Measurements from ENCODE around the gene TRIM62.
"Not testable (repeated sequence)": the region's sequence is repeated elsewhere in the genome, so short reads cannot be mapped to it uniquely, and the experiment has no call there.

The TRIM62 gene

GRCh38 chr1:33132549-33132948, 49.3 kb downstream of the TRIM62 start:
- DNase-seq: no peak

DNA sequence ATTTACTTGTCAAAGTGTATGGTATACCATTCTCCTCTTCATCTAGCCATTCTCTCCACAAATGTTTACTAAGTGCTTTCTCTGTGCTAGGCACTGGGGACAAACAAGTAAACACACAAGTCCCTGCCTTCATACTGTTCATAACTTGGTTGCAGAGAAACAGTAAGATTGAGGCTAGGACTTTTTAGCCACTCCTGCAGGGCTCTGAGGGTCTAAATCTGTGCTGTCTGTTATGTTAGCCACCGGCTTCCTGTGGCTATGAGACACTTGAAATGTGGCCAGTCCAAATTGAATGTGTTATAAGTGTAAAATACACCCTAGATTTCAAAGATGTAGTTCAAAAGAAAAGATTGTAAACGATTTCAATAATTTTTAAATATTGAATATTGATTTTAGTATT, 50.7 kb downstream of the TRIM62 start:
- DNase-seq: no peak

GRCh38 chr1:33130297-33130696, 51.5 kb downstream of the TRIM62 start:
- no peak for DNase-seq

GRCh38 chr1:33128781-33129180, 53.1 kb downstream of the TRIM62 start:
- DNase-seq: no peak

GRCh38 chr1:33127001-33127823, 54.6 kb downstream of the TRIM62 start:
- peak; percentile 90 for DNase-seq

DNA sequence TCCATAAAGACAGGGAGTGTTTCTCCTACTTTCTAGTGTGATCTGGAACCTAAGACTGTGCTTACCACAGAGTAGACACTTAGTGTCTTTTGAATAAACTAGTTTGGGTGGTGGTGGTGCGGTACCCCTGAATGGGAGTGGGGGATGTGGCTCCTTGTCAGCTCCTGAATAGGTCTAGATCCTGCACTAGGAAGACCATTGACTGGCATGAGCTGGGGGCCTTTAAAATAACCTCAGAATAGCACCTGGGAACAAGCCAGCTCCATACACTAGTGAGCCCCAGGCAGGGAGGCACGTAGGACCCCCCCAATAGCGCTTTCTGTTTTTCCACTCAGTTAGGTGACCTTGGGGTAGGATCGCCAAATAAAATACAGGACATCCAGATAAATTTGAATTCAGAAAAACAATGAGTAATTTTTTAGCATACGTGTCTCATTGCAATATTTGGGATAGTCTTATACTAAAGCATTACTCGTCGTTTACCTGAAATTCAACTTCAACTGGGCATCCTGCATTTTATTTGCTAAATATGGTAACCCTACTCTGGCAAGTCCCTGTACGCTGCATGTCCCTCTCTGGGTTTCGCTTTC, 55.3 kb downstream of the TRIM62 start:
- DNase-seq: no peak

DNA sequence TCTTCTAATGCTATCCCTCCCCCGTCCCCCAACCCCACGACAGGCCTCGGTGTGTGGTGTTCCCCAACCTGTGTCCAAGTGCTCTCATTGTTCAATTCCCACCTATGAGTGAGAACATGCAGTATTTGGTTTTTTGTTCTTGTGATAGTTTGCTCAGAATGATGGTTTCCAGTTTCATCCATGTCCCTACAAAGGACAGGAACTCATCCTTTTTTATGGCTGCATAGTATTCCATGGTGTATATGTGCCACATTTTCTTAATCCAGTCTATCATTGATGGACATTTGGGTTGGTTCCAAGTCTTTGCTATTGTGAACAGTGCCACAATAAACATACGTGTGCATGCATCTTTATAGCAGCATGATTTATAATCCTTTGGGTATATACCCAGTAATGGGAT, 57.2 kb downstream of the TRIM62 start:
- not testable (repeated sequence) for DNase-seq

GRCh38 chr1:33123266-33123665, 58.6 kb downstream of the TRIM62 start:
- no peak for DNase-seq

DNA sequence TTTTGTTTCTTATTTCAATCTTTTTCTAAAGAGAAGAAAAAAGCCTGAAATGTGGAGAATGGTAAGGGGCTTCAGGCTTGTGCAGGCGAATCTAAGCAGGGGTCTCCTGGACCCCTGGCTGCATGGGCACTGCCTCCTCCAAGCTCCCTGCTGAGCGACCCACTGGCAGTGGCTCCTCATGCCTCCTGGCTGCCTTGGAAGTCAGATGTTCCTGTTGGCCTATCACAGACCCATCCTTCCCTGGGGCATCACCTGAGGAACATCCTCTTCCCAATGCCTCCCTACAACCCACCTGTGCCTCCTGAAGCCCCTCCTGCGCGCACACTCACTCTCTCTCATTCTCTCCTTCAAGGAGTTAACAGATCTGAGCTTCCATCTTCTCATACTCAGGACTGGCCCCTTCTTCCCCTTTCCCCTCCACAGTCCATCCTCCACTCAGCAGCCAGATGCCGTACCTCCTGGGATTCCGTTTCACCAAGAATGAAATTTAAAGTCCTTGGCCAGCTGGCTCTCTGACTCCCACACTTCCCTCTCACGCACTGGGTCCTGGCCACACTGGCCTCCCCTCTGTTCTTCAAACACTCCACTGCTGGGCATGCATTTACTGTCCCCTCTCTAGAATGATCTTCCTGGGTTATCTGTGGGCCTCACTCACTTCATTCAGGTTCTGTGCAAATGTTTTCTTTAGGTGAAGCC, 59.2 kb downstream of the TRIM62 start:
- DNase-seq: no peak

DNA sequence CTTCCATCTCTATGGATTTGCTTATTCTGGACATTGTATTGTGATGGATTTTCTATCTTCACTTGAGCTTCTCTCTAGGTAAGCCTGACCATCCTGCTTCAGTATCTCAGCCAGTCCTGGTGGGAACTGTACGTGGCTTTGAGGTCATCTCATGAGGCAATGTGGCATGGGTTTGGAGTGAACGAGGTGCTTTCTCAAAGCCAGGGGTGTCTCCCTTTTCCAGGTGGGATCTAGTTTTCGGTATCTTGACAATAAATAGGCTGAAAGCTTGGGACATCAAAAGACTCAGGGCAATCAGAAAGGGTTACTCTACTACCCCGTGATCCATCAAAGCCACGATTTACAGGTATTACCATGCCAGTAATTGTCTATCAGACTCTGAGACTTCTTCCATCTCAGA, 60.1 kb downstream of the TRIM62 start:
- DNase-seq: no peak

DNA sequence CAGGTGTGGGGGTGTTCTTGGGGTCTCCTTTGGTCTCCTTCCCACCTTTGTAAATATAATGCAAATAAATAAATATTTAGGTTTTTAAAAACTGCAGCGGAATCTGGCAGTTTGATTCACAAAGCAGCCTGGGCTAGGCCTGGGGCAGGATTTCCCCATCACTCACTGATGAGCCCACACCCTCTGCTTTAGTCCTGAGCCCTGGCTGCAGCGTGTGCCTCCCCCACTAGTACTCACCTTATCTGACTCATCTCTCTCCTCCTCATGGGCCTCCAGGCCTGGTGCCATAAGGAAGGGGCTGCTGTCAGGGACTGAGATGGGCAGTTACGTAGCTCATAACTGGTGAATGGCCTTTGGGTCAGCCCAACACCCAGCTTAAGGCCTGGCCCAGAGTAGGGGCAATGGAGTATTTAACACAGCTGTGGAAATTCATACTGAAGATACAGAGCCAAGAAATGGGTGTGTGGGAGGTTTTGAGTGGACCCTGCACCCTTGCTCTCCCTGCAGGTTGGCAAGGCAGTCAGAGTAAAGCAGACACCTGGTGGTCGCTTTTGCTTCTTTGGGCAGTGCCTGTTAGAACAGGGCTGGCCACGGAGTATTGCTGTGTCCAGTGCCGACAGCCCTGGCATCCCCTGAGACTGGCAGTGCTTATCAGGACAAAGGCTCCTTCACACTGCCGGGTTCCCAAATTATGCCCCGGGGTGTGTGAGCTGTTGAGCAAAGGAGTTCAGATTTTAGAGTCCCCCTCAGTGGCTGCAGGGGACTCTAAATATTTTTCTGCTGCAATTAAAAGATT, 61.2 kb downstream of the TRIM62 start:
- DNase-seq: no peak

- DNase-seq: no peak
Observed at GRCh38 chr1:33119532-33120217, 62.2 kb downstream of the TRIM62 start.

- no peak for DNase-seq
Observed at GRCh38 chr1:33119050-33119449, 62.8 kb downstream of the TRIM62 start.

GRCh38 chr1:33118274-33118673, 63.6 kb downstream of the TRIM62 start:
- DNase-seq: no peak

- DNase-seq: no peak
Observed at GRCh38 chr1:33117440-33118085, 64.3 kb downstream of the TRIM62 start.

- DNase-seq: peak; percentile 31
Observed at GRCh38 chr1:33111965-33112364, 69.9 kb downstream of the TRIM62 start.

DNA sequence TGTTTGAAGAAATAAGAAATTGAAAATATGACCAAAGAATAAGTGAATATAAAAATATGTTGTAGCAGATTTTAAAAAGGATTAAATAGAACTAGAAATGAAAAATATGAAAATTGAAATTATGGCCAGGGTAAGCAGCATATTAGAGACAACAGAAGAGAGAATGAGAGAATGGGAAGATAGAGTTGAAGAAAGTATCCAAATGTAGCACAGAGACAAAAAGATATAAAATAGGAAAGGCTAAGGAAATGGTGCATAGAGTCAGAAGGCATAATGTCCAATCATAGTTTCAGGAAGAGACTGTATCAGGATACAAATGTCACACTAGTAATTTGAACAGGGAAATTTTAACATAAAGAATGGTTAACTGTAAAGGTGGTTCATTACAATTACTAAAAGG, 71.4 kb downstream of the TRIM62 start:
- no peak for DNase-seq

DNA sequence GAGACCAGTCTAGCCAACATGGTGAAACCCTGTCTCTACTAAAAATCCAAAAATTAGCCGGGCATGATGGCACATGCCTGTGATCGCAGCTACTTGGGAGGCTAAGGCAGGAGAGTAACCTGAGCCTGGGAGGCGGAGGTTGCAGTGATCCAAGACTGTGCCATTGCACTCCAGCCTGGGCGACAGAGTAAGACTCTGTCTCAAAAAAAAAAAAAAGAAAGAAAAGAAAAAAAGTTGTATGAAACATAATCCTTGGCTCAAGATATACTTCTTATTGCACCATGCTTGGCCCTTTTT, 81.8 kb downstream of the TRIM62 start:
- not testable (repeated sequence) for DNase-seq

- no peak for DNase-seq
Observed at GRCh38 chr1:33099290-33100118, 82.3 kb downstream of the TRIM62 start.

DNA sequence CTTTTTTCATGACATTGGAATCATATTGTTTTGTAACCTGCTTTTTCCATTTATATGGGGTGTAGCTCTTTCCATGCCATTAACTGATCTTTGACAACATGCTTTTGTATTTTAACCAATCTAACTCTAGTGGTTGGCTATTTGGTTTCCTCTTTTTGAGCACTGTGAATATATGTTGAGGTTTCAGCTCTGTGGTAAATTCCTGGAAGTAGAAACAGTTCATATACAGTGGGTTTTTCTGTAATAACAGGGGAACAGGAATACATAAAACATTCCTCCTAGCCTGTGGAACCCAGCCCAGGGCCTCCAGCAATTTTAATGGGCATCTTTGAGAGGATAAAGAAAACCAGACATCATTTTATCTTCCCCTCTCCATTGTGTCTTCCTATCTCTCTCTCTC, 83.5 kb downstream of the TRIM62 start:
- DNase-seq: no peak

- no peak for DNase-seq
Observed at GRCh38 chr1:33097762-33098161, 84.1 kb downstream of the TRIM62 start.

All from NCI-H526 treated with DMSO at 0.1 percent for 48 hours (cell line).